LNCaP clone FGC (cell line): ENCODE results near the gene EIF4E1B.

Experiments used
- DNase-seq: peaks from one replicate; pipeline ENCODE4 v3.0.0-alpha.2; 2011; ENCODE audit warnings: low read depth
- H3K4me3 ChIP-seq: 2 replicates; pipeline ENCODE4 v1.5.1; 2011; ENCODE audit warnings: mild to moderate bottlenecking, low read depth, low read length, control low read depth
- TF ChIP-seq, protein P1 (sequence below): IDR thresholded peaks from 2 replicates; pipeline ENCODE4 v1.5.1; 2012; ENCODE audit warnings: mild to moderate bottlenecking; ENCODE audit not compliant: control insufficient read depth, insufficient read depth; ENCODE audit errors: extremely low read depth

The EIF4E1B gene

DNA sequence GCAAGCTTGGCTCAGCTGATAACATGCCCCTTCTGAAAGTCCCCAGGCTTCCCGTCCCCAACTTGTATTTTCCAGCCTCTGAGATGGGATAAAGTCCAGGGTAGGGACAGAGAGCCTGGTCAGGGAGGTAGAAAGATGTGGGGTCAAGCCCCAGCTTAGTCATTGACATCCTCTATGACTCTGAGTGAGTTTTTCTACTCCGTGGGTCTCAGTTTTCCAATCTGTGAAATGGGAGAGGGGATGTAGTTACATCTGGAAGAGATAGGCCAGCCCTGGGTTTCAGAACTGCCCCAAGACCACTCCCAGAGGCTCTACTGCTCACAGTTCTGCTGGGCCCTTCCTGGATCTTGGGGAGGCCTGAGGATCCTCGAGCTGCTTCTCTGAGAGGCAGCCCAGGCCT is 23.6 kb upstream of the EIF4E1B start:
- no peak overlapping the region for H3K4me3 ChIP-seq
- no peak for DNase-seq
- TF ChIP-seq, protein P1, sequence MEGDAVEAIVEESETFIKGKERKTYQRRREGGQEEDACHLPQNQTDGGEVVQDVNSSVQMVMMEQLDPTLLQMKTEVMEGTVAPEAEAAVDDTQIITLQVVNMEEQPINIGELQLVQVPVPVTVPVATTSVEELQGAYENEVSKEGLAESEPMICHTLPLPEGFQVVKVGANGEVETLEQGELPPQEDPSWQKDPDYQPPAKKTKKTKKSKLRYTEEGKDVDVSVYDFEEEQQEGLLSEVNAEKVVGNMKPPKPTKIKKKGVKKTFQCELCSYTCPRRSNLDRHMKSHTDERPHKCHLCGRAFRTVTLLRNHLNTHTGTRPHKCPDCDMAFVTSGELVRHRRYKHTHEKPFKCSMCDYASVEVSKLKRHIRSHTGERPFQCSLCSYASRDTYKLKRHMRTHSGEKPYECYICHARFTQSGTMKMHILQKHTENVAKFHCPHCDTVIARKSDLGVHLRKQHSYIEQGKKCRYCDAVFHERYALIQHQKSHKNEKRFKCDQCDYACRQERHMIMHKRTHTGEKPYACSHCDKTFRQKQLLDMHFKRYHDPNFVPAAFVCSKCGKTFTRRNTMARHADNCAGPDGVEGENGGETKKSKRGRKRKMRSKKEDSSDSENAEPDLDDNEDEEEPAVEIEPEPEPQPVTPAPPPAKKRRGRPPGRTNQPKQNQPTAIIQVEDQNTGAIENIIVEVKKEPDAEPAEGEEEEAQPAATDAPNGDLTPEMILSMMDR = no peak

DNA sequence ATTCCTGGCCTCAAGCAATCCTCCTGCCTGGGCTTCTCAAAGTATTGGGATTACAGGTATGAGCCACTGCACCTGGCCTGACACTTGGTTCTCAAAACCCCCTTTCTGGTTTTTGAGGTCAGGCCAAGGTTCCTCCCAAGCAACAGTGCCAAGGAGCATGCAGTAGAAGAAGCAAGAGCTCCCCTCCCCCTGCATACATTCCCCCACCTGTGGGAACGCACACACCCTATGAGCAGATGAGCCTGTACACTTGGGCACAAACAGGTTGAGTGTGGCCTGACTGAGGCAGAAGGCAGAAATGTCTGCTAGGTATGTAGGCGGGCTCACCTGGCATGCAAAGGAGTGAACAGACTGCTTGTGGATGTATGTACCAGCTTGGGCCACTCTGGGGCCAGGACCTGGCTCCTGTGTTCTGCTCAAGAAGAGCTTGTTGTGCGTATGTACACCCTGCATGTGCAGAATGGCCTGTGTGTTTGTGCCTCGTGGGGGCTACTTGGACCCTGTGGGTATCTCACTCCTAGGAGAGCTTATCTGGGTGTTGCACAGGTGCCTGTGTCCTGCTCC is 22.3 kb upstream of the EIF4E1B start:
- no peak overlapping the region for H3K4me3 ChIP-seq
- TF ChIP-seq, protein P1 = no peak
- DNase-seq = no peak

DNA sequence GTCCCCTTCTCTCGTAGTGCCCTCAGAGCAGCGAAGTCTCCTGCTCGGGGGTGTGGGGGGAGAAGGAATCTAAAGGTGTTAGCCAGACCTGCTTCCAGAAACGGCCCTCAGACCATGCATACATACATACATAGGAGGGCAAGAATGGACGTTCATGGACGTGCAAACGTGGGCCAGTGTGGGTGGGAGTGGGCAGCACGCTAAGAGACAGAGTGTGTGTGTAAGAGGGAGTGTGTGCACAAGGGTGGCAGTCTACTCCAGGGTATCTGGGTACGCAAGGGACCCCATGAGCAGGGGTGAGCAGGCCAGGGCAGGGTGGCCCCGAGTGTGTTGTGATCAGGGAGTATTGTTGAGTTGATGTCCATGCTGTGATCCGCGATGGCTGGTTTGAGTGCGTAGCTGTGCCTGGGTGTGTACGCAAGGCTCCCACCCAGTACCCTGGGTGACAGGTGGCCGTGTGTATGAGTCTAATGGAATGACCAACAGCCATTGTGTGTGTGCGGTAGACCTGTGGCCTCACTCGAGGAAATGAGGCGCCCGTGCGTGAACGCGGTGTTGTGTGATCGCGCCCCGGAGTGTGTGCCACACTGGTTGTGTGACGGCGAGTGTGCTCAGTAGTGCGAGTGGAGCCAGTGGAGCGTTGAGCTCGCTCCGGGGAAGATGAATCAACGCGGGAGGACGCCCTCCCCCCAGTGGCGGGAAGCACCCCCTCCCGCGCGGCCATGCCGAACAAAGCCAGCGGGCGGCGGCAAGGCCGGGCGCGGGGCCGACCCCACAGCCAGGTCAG is 21.3 kb upstream of the EIF4E1B start:
- peak overlapping the region; percentile 56 for H3K4me3 ChIP-seq
- no peak for DNase-seq

DNA sequence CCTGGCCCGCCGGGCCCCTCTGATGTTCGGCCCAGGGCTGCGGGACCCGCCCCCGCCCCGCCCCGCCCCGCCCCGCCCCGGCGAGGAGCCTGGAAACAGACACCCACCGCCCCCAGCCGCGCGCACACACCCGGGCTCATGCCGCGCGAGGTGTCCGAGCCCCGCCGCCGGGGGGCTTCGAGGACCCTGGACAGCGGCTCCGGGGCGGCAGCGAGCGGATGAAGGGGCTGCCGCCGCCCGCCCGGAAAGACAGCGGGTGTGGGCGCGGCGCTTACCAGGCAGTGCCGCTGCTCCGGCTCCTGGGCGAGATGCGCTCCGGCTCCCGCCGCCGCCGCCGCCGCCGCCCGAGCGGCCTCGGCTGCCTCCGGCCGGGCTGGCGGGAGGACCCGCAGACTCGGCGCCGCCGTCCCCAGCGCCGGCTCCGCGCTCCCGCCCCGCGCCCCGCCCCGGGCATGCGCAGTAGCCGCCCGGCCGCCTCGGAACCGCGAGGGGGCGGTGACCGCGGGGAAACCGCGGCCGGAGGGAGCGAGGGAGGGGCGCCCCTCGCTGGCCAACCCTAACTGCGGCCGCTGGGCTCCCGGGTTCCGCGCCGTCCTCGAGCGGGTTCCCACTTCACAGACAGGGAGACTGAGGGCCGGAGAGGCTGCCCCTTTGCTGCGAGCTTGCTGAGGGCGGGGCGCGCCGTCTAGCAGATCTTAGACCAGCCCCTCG is 20.6 kb upstream of the EIF4E1B start, which contains the start of gene GPRIN1:
Gene GPRIN1 (minus strand): TSS at position 433 of the 711 bp plus-strand sequence. CDS start 10,322 bp downstream, outside the sequence.
- DNase-seq = no peak
- H3K4me3 ChIP-seq = peak within 1 kb of the TSS; percentile 56
- TF ChIP-seq, protein P1 = peak; percentile 40

More for the DNA sequence above, 21.3 kb upstream of the EIF4E1B start:
- TF ChIP-seq, protein P1 = no peak

DNA sequence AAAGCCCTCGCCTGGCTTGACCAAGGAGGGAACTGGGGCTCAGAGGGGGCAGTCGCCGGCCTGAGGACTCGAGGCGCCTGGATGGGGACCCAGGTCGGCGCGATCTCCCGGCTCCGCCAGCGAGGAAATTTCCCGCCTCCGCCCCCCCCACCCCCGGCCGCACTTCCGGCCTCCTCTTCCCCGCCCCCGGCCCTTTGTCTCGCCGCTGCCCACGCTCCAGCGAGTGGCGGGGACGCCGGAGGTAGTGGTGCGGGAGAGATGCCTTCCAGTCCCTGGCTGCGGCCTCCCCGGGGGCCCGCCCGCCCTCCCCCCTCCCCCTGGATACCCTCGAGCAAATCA is 20.1 kb upstream of the EIF4E1B start:
- no peak for DNase-seq
- peak overlapping the region; percentile 56 for H3K4me3 ChIP-seq
- TF ChIP-seq, protein P1 = no peak

DNA sequence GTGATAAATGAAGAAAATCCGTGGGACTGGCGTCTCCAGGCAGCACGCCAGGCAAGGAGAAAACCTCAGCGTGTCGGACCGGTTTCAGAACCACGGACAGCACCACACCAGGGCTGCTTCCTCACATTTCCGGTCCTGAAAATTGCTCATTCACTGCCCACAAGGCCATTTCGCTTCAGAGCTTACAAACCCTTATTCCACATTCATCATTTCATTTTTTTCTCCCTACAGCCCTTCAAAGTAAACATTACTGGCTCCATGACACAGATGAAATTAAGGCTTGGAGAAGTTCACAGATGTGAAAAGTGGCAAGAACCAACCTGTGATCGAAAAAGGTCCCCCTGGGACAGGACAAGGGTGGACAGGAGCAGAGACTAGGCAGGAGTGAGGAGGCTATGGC is 19.0 kb upstream of the EIF4E1B start:
- TF ChIP-seq, protein P1 = no peak

More for the DNA sequence above, 19.0 kb upstream of the EIF4E1B start:
- H3K4me3 ChIP-seq = no peak overlapping the region
- DNase-seq = peak; percentile 58
